BLaER1 (cell line): ENCODE data around the gene ARVCF.

Experiments used
- H3K27ac ChIP-seq: shearing (Covaris generic); formaldehyde crosslinking; 2 replicates; pipeline ENCODE4 v1.8.1; 2022
- H3K27me3 ChIP-seq: shearing (Covaris generic); formaldehyde crosslinking; 2 replicates; pipeline ENCODE4 v1.8.1; 2022
- H3K36me3 ChIP-seq: shearing (Covaris generic); formaldehyde crosslinking; 2 replicates; pipeline ENCODE4 v1.8.1; 2022
- H3K4me1 ChIP-seq: shearing (Covaris generic); formaldehyde crosslinking; 2 replicates; pipeline ENCODE4 v1.8.1; 2022
- H3K4me2 ChIP-seq: shearing (Covaris generic); formaldehyde crosslinking; 2 replicates; pipeline ENCODE4 v1.8.1; 2022
- H3K4me3 ChIP-seq: shearing (Covaris generic); formaldehyde crosslinking; 2 replicates; pipeline ENCODE4 v1.8.1; 2022
- H3K9ac ChIP-seq: shearing (Covaris generic); formaldehyde crosslinking; 2 replicates; pipeline ENCODE4 v1.8.1; 2022
- H3K9me3 ChIP-seq: shearing (Covaris generic); formaldehyde crosslinking; 2 replicates; pipeline ENCODE4 v1.8.1; 2022
- H4K20me1 ChIP-seq: shearing (Covaris generic); formaldehyde crosslinking; 2 replicates; pipeline ENCODE4 v1.8.1; 2022
- Cebpa-rat ChIP-seq: shearing (Covaris generic); IDR thresholded peaks from 2 replicates; pipeline ENCODE4 v1.8.1; 2022

ARVCF gene

DNA sequence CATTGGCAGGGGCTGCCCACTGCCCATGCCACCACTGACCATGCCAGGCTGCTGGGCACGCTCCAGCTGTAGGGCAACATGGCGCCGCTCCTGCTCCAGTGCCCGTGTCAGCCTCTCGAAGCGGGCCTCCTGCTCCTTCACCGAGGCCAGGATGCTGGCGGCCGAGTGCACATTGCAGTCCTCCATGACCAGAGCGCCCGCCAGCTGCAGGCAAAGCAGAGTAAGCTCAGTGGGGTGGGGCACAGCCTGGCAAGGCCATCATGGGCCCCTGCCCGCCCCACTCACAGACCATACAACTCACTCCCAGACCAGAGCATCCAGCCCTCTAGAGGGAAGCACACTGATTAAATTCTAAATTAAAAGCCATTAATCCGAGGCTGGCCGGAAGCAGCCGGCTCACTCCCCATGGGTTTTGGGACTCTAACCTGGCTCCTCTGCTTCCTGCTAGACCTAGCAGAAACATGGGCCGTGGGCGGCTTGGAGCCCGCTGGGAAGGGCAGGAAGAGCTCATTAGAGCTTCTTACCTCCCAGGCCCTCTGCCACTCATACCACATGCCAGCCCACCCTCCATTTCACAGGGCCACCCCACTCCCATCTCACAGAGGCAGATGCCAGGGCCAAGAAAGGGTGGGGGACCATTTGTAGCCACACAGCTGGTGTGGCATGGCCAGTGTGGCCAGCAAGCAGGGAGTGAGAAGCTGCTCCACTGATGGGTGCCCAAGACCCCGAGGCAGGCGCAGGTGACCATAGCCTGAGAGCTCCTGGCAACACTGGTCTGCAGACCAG is 25.8 kb downstream of the ARVCF start:
- H3K4me2 ChIP-seq, result no peak overlapping the region; the same call in 1 of the 2 replicates
- no peak for TF ChIP-seq Cebpa-rat
- H3K9me3 ChIP-seq, result no peaks in the 10 kb centered on the region
- peaks cover 55% of the 10 kb centered on the region for H3K4me1 ChIP-seq
- no peak overlapping the region for H3K4me3 ChIP-seq
- peak overlapping the region; percentile 37; the same call in 1 of the 2 replicates for H3K27ac ChIP-seq
- no peaks in the 10 kb centered on the region for H3K27me3 ChIP-seq
- H4K20me1 ChIP-seq, result peaks cover 10% of the 10 kb centered on the region
- H3K36me3 ChIP-seq, result no peaks in the 10 kb centered on the region
- H3K9ac ChIP-seq, result peak overlapping the region; percentile 54; the same call in 1 of the 2 replicates

DNA sequence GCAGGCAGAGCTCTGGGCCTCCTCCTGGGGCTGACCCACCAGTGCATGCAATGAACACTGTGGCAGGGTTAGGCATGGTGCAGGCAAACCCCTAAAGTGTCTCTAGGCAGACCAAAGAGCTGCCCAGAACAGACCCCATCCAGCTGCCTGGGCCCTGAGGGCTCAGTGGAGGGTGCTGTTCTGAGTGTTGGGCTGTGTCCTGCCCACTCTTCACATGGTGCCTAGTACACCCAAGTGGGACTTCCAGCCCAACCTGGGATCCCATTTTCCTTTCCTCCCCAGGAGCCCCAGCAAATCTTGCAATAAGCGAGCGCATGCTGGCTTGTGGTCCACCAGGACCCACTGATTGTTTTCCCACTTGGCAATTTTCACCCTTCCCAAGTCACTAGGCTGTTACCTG is 26.4 kb downstream of the ARVCF start:
- Histone ChIP-seq H3K27me3 (no peaks in the 10 kb centered on the region), H3K9ac (no peak overlapping the region), H3K27ac (no peak overlapping the region), H3K4me1 (peaks cover 55% of the 10 kb centered on the region), H3K4me2 (no peak overlapping the region), H3K4me3 (no peak overlapping the region), H3K9me3 (no peaks in the 10 kb centered on the region), H4K20me1 (peaks cover 16% of the 10 kb centered on the region), H3K36me3 (no peaks in the 10 kb centered on the region)
- no peak for TF ChIP-seq Cebpa-rat

DNA sequence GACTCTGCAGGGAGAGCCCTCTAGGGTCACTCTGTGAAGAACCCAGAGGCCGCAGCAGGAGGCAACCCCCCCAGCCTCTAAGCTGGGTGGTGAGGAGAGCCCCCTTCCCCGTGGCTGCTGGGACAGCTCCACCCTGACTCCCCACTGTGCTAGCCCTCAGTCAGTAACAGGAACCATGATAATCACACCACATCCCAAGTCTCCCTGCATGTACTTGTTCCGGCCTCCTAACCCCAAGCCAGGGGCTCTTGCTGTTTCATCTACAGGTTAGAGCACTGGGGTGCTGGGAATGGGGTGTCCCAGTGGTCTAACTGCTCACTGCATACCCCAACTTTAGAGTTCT is 26.9 kb downstream of the ARVCF start:
- Histone ChIP-seq H3K4me1 (peaks cover 55% of the 10 kb centered on the region), H4K20me1 (peaks cover 21% of the 10 kb centered on the region), H3K9me3 (no peaks in the 10 kb centered on the region), H3K36me3 (no peaks in the 10 kb centered on the region), H3K27me3 (no peaks in the 10 kb centered on the region), H3K4me3 (no peak overlapping the region), H3K4me2 (peak overlapping the region; percentile 22; the same call in 1 of the 2 replicates), H3K9ac (no peak overlapping the region), H3K27ac (no peak overlapping the region)
- TF ChIP-seq Cebpa-rat, result no peak

DNA sequence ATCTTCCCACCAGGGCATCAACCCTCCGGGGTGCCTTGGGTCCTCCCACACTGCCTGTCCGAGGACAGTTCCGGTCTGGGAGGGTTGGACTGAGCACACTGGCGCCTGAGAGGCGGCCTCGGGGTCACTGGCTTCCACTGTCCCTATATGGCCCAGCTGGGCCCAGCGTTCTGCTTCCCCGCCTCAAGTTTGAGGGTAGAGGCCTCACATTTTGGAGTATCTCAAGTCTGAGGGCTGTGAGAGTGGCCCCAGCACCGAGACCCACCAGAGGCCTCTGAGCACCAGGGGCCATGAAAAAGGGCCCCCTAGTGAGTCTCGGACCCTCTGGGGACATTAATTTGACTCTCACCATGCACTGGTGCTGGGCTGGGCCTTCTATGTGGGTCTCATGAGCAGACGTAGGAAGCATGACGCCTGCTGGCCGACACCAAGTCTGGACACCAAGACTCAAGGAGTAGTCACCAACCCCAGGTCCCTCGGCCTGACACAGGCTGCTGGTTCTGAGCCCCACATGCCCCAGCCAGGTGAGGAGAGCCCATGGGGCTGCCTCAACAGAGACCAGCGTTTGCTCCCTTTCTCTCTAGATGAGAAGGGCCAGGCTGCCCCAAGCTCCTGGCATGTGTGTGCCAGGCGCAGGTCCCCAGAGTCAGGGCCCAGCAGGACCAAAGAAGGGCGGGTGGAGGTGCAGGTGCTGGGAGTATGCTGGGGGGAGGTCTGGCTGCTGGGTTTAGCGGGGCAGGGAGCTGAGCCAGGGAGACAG is 27.5 kb downstream of the ARVCF start:
- Histone ChIP-seq H3K9me3 (no peaks in the 10 kb centered on the region), H3K4me3 (no peak overlapping the region), H4K20me1 (peaks cover 27% of the 10 kb centered on the region), H3K27ac (peak overlapping the region; percentile 22; the same call in 1 of the 2 replicates), H3K27me3 (no peaks in the 10 kb centered on the region), H3K36me3 (no peaks in the 10 kb centered on the region), H3K4me2 (peak overlapping the region; percentile 22; the same call in 1 of the 2 replicates), H3K4me1 (peaks cover 60% of the 10 kb centered on the region), H3K9ac (no peak overlapping the region)
- no peak for TF ChIP-seq Cebpa-rat

DNA sequence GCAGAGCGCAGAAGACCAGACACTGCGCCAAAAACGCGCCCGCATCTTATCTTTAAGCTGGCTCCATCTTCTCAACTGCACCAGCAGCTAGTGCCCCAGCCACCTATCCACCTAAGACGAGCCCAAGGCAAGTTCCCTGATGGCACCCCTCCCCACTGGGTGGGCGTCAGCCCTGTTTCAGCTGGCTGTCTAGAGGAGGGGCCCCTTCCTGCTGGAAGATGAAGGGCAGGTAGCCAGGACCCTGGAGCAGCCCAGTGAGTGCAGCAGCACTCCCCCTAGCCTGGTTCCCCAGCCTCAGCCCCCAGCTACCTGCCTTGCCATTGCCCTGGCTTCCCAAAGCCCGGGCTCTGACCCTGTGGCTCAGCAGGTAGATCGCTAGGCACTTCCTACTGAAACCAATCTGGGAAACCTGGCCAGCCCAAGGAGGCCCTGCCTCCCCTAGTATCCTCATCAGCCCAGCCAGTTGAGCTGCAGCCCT is 28.3 kb downstream of the ARVCF start:
- H4K20me1 ChIP-seq, result peaks cover 34% of the 10 kb centered on the region
- H3K36me3 ChIP-seq, result no peaks in the 10 kb centered on the region
- H3K9ac ChIP-seq, result no peak overlapping the region
- H3K27ac ChIP-seq, result no peak overlapping the region
- H3K4me2 ChIP-seq, result no peak overlapping the region
- H3K4me3 ChIP-seq, result no peak overlapping the region
- no peak for TF ChIP-seq Cebpa-rat
- H3K27me3 ChIP-seq, result no peaks in the 10 kb centered on the region
- peaks cover 67% of the 10 kb centered on the region for H3K4me1 ChIP-seq
- no peaks in the 10 kb centered on the region for H3K9me3 ChIP-seq

DNA sequence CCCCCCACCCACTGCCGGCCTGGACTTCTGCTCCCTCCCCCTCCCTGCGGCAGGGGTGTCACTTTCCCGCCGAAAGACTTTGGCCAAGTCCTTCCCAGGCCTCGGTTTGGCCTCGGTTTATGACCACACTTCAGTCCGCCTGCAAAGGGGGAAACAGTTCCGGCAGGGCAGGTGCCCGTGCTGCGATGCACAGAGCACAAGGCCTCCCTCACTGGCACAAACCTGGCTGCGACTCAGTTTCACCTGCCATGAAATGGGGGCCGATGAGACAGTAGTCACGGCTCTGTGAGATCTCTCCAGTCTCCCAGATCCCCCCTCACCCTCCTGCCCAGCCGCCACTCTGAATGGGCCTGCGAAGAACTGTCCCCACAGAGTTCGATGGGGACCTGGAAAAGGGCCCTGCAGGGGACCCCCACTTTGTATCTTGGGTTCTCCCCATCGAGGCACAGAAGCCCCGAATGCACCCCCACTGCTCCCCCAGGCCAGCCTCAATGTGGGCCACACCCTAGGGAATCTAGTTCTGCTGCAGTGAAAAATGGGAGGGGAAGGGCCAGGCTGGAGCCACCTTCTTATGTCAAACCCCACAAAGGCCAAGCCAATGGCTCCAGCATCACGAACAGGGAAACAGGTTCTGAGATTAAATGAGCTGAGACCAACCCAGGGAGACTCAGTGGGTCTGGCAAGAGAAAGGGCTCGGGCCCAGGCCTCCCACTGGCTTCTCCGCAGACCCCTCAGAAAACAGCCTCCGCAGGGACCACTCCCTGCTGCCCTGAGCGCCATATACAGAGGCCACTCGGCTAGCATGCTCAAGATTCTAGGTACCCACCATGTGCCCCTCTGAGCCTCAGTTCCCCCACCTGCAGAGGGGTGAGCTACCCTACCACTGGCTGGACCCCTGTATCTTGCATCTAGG is 29.0 kb downstream of the ARVCF start:
- Histone ChIP-seq H3K4me2 (no peak overlapping the region), H3K27ac (no peak overlapping the region)
- no peak for TF ChIP-seq Cebpa-rat

DNA sequence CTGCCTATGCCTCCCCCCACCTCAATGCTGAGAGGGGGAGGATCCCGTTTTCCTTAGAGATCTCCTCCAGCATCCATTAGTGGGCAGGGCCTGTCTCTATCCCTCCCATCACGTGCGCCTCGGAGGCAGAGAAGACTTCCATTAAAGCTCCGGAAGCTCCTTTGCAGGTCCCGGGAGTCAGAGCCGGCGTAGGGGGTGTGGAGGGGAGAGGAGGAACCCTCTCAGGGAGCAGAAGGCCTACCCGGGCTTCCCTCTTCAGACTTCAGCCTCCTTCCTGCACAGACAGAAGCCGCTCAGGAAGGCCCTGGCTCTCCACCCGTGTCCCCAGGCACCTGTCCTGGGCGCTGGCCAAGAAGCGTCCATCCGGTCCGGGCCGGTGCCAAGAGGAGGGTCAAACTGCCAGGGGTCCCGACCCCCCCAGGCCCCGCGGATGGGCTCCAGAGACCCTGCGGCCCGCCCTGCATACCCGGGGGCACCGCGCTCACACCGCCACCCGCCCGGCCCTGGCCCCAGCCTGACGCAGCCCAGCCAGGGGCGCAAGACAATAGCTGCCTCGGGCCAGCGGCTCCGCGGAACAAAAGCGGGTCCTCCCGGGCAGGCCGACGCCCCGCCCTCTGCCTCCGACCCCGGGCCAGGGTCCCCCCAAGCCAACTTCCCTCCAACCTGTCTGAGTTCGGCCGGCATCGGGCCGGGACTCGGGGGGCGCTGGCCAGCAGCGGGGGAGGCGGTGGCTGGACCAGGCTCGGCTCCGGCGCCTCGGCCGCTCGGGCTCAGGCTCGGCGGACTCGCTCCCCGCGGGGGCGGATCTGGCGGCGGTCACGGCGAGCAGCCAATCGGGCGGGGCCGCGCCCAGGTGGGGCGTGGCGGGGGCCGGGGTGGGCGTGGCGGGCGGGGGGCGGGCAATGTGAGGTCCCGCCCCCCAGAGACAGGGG is 29.9 kb downstream of the ARVCF start:
- peak overlapping the region; percentile 87 for H3K9ac ChIP-seq
- peak overlapping the region; percentile 82 for H3K27ac ChIP-seq
- peaks cover 66% of the 10 kb centered on the region for H3K4me1 ChIP-seq
- no peak for TF ChIP-seq Cebpa-rat
- peaks cover 51% of the 10 kb centered on the region for H4K20me1 ChIP-seq
- peaks cover 8% of the 10 kb centered on the region; the same call in 1 of the 2 replicates for H3K36me3 ChIP-seq
- peak overlapping the region; percentile 89 for H3K4me3 ChIP-seq
- no peaks in the 10 kb centered on the region for H3K27me3 ChIP-seq
- peak overlapping the region; percentile 98 for H3K4me2 ChIP-seq
- no peaks in the 10 kb centered on the region for H3K9me3 ChIP-seq

More for the DNA sequence above, 29.0 kb downstream of the ARVCF start:
- Histone ChIP-seq H3K4me3 (no peak overlapping the region), H3K4me1 (peaks cover 71% of the 10 kb centered on the region), H3K9ac (no peak overlapping the region), H3K9me3 (no peaks in the 10 kb centered on the region), H3K27me3 (no peaks in the 10 kb centered on the region), H3K36me3 (no peaks in the 10 kb centered on the region), H4K20me1 (peaks cover 42% of the 10 kb centered on the region)

DNA sequence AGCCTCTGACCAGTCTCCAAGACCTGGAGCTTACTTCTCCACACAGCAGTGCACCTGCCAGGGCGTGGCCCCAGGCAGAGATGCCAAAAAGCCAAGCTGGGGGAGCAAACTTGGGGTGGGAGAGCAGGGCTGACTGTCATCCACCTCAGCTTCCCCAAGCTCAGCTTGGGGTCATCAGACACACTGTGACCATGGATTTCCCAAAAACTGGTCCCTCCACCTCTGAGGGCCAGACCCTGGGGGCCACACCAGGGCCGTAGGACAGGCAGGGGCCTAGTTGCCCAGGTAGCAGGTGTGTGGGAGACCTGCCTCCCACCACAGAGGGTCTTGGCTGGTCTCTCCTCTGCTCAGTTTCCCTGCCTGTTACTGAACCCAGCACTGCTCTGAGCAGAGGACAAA is 30.6 kb downstream of the ARVCF start:
- Histone ChIP-seq H3K9me3 (no peaks in the 10 kb centered on the region), H4K20me1 (peaks cover 51% of the 10 kb centered on the region), H3K4me1 (peaks cover 59% of the 10 kb centered on the region), H3K27me3 (no peaks in the 10 kb centered on the region), H3K4me2 (peak overlapping the region; percentile 98), H3K36me3 (peaks cover 14% of the 10 kb centered on the region), H3K4me3 (peak overlapping the region; percentile 89), H3K9ac (peak overlapping the region; percentile 87), H3K27ac (peak overlapping the region; percentile 82)
- no peak for TF ChIP-seq Cebpa-rat
